ENCODE measurements around the gene COBL. TPM values are rescaled to one million over a fixed set of nuclear protein-coding genes. Genes with fewer than 3 reads are reported as not detected.

The COBL gene
- total RNA-seq, 3 donors from 2014 or later (not counting 1 experiment from before 2014, with no cell fraction given): not detected

DNA sequence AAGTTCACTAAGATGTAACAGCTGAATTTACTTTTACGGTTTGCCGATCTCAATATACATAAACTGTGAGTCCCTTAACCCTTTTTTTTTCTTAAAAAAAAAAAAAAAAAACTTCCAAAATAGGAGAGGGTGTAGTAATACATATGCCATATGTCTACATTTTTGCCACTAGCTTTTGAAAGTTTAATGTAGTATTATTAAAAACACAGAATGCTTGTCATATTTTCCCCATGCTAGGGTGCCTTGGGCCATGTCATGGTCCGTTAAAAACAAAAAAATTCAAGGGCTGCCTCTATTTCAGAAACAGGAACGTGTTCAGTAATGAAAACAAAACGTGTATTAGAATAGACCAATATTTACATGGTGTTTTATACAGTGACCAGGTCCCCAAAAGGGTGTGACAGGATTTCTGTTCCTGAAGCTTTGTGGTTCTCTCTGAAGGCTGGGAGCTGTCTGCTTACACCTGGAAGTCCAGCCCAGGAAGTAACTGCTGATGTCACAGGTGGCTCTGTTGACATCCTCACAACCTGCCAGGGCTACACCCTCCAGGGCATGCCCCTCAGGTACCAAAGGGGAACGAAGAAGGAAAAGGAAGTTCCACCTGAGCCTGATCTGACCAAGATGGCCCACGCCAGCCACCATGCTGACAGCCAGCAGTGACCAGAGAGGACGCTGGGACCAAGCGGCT lies 79.0 kb downstream of the COBL start:
- H3K27ac Mint-ChIP-seq: no peak overlapping the region
- H3K4me3 Mint-ChIP-seq: no peak overlapping the region
- Histone ChIP-seq H3K36me3 (ENCODE audit: control insufficient read depth, insufficient read depth, low read length) (no peaks in the 10 kb centered on the region), H3K27me3 (ENCODE audit: control insufficient read depth, insufficient read depth, low read length) (no peaks in the 10 kb centered on the region), H3K4me3 (ENCODE audit: low read length) (no peak overlapping the region), H3K4me1 (ENCODE audit: control insufficient read depth, insufficient read depth, low read length) (no peaks in the 10 kb centered on the region), H3K9me3 (ENCODE audit: control insufficient read depth, insufficient read depth, low read length) (no peaks in the 10 kb centered on the region), H3K27ac (ENCODE audit: low read length) (no peak overlapping the region)
- DNase-seq: no peak
- no peaks in the 10 kb centered on the region for H3K9me3 Mint-ChIP-seq
- TF ChIP-seq, protein P1, sequence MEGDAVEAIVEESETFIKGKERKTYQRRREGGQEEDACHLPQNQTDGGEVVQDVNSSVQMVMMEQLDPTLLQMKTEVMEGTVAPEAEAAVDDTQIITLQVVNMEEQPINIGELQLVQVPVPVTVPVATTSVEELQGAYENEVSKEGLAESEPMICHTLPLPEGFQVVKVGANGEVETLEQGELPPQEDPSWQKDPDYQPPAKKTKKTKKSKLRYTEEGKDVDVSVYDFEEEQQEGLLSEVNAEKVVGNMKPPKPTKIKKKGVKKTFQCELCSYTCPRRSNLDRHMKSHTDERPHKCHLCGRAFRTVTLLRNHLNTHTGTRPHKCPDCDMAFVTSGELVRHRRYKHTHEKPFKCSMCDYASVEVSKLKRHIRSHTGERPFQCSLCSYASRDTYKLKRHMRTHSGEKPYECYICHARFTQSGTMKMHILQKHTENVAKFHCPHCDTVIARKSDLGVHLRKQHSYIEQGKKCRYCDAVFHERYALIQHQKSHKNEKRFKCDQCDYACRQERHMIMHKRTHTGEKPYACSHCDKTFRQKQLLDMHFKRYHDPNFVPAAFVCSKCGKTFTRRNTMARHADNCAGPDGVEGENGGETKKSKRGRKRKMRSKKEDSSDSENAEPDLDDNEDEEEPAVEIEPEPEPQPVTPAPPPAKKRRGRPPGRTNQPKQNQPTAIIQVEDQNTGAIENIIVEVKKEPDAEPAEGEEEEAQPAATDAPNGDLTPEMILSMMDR (IDR thresholded peaks at IDR 0.05): no peak
- no peaks in the 10 kb centered on the region for H3K27me3 Mint-ChIP-seq (ENCODE audit: low read depth in 2 of 2)
- H3K4me1 Mint-ChIP-seq: peaks cover 4% of the 10 kb centered on the region in 2 donors
- no peaks in the 10 kb centered on the region for H3K36me3 Mint-ChIP-seq
- intact Hi-C loops (cut with micrococcal nuclease): no loop called here
- 83% methylated on average over 7 of the region's 9 CpGs for WGBS (ENCODE audit: insufficient coverage)
- ATAC-seq: no peak

DNA sequence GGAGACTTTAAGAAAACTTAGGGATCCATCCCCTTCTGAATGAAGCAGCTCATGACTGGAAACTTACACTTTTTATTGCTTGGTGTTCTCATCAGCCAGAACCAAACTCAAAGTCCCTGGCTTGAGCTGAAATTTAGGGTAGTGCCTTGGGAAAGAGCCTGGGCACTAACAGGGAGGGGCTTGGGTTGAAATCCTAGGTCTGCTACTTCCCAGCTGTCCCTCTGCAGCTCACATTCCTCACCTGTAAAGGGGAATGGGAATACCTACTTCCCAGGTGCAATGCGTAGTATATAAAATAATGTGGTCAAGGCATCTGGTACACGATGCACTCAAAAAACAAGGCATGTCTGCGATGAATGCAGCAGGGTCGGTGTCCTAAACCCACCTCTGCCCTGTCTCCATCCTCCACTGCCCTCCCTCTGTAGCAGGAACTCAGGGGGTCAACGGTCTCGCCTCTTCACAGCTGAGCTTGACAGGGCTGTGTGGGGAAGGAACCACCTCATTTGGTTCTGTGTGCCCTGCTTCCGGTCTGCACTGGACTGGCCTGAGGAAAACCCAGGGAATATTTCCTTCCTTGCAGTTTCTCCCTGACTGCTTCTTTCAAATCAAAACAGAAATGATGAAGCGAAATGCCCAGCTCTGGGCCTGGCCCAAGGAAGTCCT lies 80.0 kb downstream of the COBL start:
- TF ChIP-seq, protein P1 (IDR thresholded peaks at IDR 0.05): no peak
- Mint-ChIP-seq H3K9me3 (no peaks in the 10 kb centered on the region), H3K4me3 (no peak overlapping the region), H3K36me3 (no peaks in the 10 kb centered on the region), H3K27ac (no peak overlapping the region), H3K27me3 (ENCODE audit: low read depth in 2 of 2) (no peaks in the 10 kb centered on the region), H3K4me1 (no peaks in the 10 kb centered on the region)
- Histone ChIP-seq H3K9me3 (ENCODE audit: control insufficient read depth, insufficient read depth, low read length) (no peaks in the 10 kb centered on the region), H3K36me3 (ENCODE audit: control insufficient read depth, insufficient read depth, low read length) (no peaks in the 10 kb centered on the region), H3K27ac (ENCODE audit: low read length) (no peak overlapping the region), H3K4me1 (ENCODE audit: control insufficient read depth, insufficient read depth, low read length) (no peaks in the 10 kb centered on the region), H3K4me3 (ENCODE audit: low read length) (no peak overlapping the region), H3K27me3 (ENCODE audit: control insufficient read depth, insufficient read depth, low read length) (no peaks in the 10 kb centered on the region)
- DNase-seq: no peak
- no peak for ATAC-seq
- 90% methylated on average over 8 of the region's 8 CpGs for WGBS (ENCODE audit: insufficient coverage)
- intact Hi-C loops (cut with micrococcal nuclease): no loop called here

DNA sequence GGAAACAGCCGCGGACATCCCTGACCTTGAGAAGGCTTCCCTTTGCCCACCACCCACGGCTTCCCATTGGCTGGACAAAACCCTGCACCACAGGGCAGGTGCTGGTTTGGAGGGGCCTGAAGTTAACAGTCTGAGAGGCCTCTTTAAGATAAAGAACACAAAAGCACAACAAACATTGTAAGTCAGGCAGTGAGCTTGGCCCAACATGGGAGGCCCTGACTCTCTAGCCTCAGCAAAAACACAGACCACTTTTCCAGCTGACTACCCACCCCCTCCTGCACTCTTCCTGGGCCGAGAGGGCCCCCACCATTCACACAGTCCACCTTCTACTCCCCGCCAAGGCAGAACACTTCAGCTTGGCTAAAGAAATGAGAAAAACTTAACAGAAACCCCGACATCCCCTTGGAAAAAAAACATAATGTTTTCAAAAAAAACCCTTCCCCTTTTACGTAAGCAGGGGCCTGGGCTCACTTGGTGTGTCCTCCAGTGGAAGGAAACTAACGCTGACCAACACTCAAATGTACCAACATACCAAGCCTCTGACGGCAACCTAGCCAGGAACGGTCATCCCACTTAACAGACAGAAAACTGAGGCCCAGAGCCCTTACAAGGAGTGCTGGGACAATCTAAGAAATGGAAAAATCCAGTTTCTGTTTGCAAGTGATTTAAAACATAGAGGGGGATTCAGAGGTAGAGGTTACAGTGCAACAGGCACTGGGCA lies 80.9 kb downstream of the COBL start:
- no peak for ATAC-seq
- H3K4me3 Mint-ChIP-seq: no peak overlapping the region
- no peak overlapping the region for H3K27ac Mint-ChIP-seq
- H3K4me1 ChIP-seq (ENCODE audit: control insufficient read depth, insufficient read depth, low read length): no peaks in the 10 kb centered on the region
- H3K9me3 ChIP-seq (ENCODE audit: control insufficient read depth, insufficient read depth, low read length): no peaks in the 10 kb centered on the region
- intact Hi-C loops (cut with micrococcal nuclease): no loop called here
- peaks cover 0 to under 1% of the 10 kb centered on the region in 2 donors for H3K4me1 Mint-ChIP-seq
- no peak for DNase-seq
- WGBS (ENCODE audit: insufficient coverage): 82% methylated on average over 10 of the region's 10 CpGs
- no peaks in the 10 kb centered on the region for H3K9me3 Mint-ChIP-seq
- no peaks in the 10 kb centered on the region for H3K36me3 ChIP-seq (ENCODE audit: control insufficient read depth, insufficient read depth, low read length)
- TF ChIP-seq, protein P1 (IDR thresholded peaks at IDR 0.05): no peak
- no peak overlapping the region for H3K4me3 ChIP-seq (ENCODE audit: low read length)
- H3K27me3 ChIP-seq (ENCODE audit: control insufficient read depth, insufficient read depth, low read length): no peaks in the 10 kb centered on the region
- peaks cover under 1 to 4% of the 10 kb centered on the region in 2 donors for H3K27me3 Mint-ChIP-seq (ENCODE audit: low read depth in 2 of 2)
- no peak overlapping the region for H3K27ac ChIP-seq (ENCODE audit: low read length)
- H3K36me3 Mint-ChIP-seq: no peaks in the 10 kb centered on the region

Measured in natural killer cell (primary cell).